GM12878 (cell line): ENCODE measurements around the gene MYO15A. TPM values are rescaled to one million over a fixed set of nuclear protein-coding genes. Genes with fewer than 3 reads are reported as not detected.

Experiments used
- ATAC-seq: fragments of 200-7000 bp; cut with Tn5 transposase; 3 replicates; pipeline ENCODE4 v1.9.1; 2020; ENCODE audit warnings: mild to moderate bottlenecking, moderate library complexity
- BruUV-seq: library from RNA; stranded (reverse); fragments of 400-500 nt; replicated peaks from 2 replicates; lab custom pipeline; 2021; lab: Mats Ljungman, UMichigan
- CTCF ChIA-PET: fragments of 300-600 bp; sonication (Branson Sonifier 250); formaldehyde crosslinking; extraction: SDS; loops from one replicate; lab custom pipeline; 2021; ENCODE audit warnings: inconsistent platforms; lab: Yijun Ruan, JAX
- POLR2A ChIA-PET: fragments of 350-600 bp; formaldehyde crosslinking; extraction: SDS; loops from one replicate; lab custom pipeline; 2021; ENCODE audit warnings: inconsistent platforms; lab: Charles Lee
- RAD21 ChIA-PET: fragments of 300-600 bp; sonication (Branson Sonifier 250); formaldehyde crosslinking; loops from one replicate; lab custom pipeline; 2023; ENCODE audit warnings: antibody characterized with exemption; ENCODE audit not compliant: unreplicated experiment; lab: Charles Lee
- SMC1A ChIA-PET: fragments of 300-600 bp; sonication (Branson Sonifier 250); formaldehyde crosslinking; loops from one replicate; lab custom pipeline; 2023; ENCODE audit not compliant: unreplicated experiment, uncharacterized antibody; lab: Charles Lee
- DNase-seq: peaks from one replicate; pipeline ENCODE4 v3.0.0-alpha.2; 2011; ENCODE audit warnings: low read depth, low spot score
- FAIRE-seq: peaks from 3 replicates; lab custom pipeline; 2011; peaks lifted over from hg19 to GRCh38; lab: Jason Lieb, UNC
- H2AFZ ChIP-seq: 2 replicates; pipeline ENCODE4 v1.6.0; 2011; ENCODE audit warnings: low read depth, low read length, control low read depth; ENCODE audit not compliant: control insufficient read depth
- H3K27ac ChIP-seq: 2 replicates; pipeline ENCODE4 v1.5.1; 2011; ENCODE audit warnings: control low read depth; ENCODE audit not compliant: control insufficient read depth, insufficient read depth
- H3K27me3 ChIP-seq, 2 experiments: replicated peaks in 1 of 2; 2 replicates each; pipeline versions ENCODE4 v1.6.0 to v1.6.1; 2011; ENCODE audit warnings: low read length in 1 of 2; ENCODE audit not compliant: control insufficient read depth in 2 of 2, insufficient read depth in 2 of 2
- H3K36me3 ChIP-seq, 2 experiments: 2 replicates each; pipeline ENCODE4 v1.5.1; 2011; ENCODE audit warnings: low read length in 1 of 2; ENCODE audit not compliant: control insufficient read depth in 2 of 2, insufficient read depth in 2 of 2
- H3K4me1 ChIP-seq: 2 replicates; pipeline ENCODE4 v1.6.1; 2011; ENCODE audit warnings: mild to moderate bottlenecking, low read length, moderate library complexity, mixed read lengths; ENCODE audit not compliant: control insufficient read depth, insufficient read depth
- H3K4me2 ChIP-seq: 2 replicates; pipeline ENCODE4 v1.6.0; 2011; ENCODE audit warnings: control low read depth; ENCODE audit not compliant: control insufficient read depth, insufficient read depth
- H3K4me3 ChIP-seq: fragments of 200-600 bp; sonication (generic); 2 replicates; pipeline ENCODE4 v1.5.1; 2016
- H3K79me2 ChIP-seq: 2 replicates; pipeline ENCODE4 v1.6.0; 2011; ENCODE audit warnings: low read length; ENCODE audit not compliant: control insufficient read depth, insufficient read depth
- H3K9ac ChIP-seq: 2 replicates; pipeline ENCODE4 v1.8.0; 2011; ENCODE audit warnings: low read length, control low read depth, mixed read lengths; ENCODE audit not compliant: control insufficient read depth, insufficient read depth
- H3K9me3 ChIP-seq: replicated peaks from 3 replicates; pipeline ENCODE4 v1.5.1; 2011; ENCODE audit warnings: mild to moderate bottlenecking, low read length; ENCODE audit not compliant: control insufficient read depth, insufficient read depth
- H4K20me1 ChIP-seq: 2 replicates; pipeline ENCODE4 v1.6.0; 2011; ENCODE audit not compliant: control insufficient read depth, insufficient read depth
- GABPA ChIP-seq: IDR thresholded peaks from 2 replicates; pipeline ENCODE4 v1.6.1; 2014; ENCODE audit warnings: antibody characterized with exemption, low read depth, mild to moderate bottlenecking, inconsistent platforms
- JUNB ChIP-seq: IDR thresholded peaks from 2 replicates; pipeline ENCODE4 v1.6.1; 2016; ENCODE audit warnings: antibody characterized with exemption, mild to moderate bottlenecking
- LARP7 ChIP-seq: fragments of 450-650 bp; IDR thresholded peaks from 2 replicates; pipeline ENCODE4 v1.6.1; 2017; ENCODE audit warnings: mild to moderate bottlenecking
- NFIC ChIP-seq: IDR thresholded peaks from 2 replicates; pipeline ENCODE4 v1.6.1; 2012; ENCODE audit warnings: low read depth, mild to moderate bottlenecking, inconsistent platforms, low read length, moderate library complexity
- NFYB ChIP-seq: IDR thresholded peaks from 2 replicates; pipeline ENCODE4 v1.6.1; 2011; ENCODE audit warnings: low read depth, mild to moderate bottlenecking, low read length, improper control_type of control experiment, moderate library complexity; ENCODE audit not compliant: insufficient read depth
- PAX5 ChIP-seq: IDR thresholded peaks from 2 replicates; pipeline ENCODE4 v1.6.1; 2011; ENCODE audit warnings: low read depth, low read length, borderline replicate concordance
- RCOR1 ChIP-seq: conservative IDR thresholded peaks from 2 replicates; pipeline ENCODE4 v1.6.1; 2012; ENCODE audit warnings: low read depth, low read length, improper control_type of control experiment
- TCF12 ChIP-seq: IDR thresholded peaks from 2 replicates; pipeline ENCODE4 v1.6.1; 2011; ENCODE audit warnings: low read depth, mild to moderate bottlenecking, low read length
- ZBED1 ChIP-seq: IDR thresholded peaks from 2 replicates; pipeline ENCODE4 v1.6.1; 2016; ENCODE audit warnings: borderline replicate concordance
- ZNF622 ChIP-seq: fragments of 450-650 bp; IDR thresholded peaks from 2 replicates; pipeline ENCODE4 v1.6.1; 2017; ENCODE audit warnings: mild to moderate bottlenecking, inconsistent platforms
- WGBS: methylation state at CpG from one replicate; pipeline ENCODE4 v1.1.6; 2016; ENCODE audit warnings: low lambda C conversion rate; ENCODE audit not compliant: insufficient replicate concordance, insufficient coverage; ENCODE audit errors: missing lambda C conversion rate; 5-methylcytosine and 5-hydroxymethylcytosine counted together
- in situ Hi-C: fragments of 300-500 bp; cut with MboI; formaldehyde crosslinking; loops from 9 replicates; pipeline ENCODE4 v1.14.3; 2018; ENCODE audit warnings: mixed read lengths
- intact Hi-C: fragments of 100-400 bp; cut with micrococcal nuclease; formaldehyde crosslinking; loops from one replicate; pipeline ENCODE4 v1.14.2; 2022; ENCODE audit not compliant: unreplicated experiment
- polyA plus RNA-seq, 11 experiments: library from polyadenylated mRNA; depleted of rRNA in 4 of 11; unstranded in 6 of 11; stranded (reverse) in 5 of 11; fragments of >200 nt; fragmentation: Nextera tagmentation in 4 of 11; fragmentation: Illumina TruSeq in 1 of 11; extraction: Ambion mirVana in 4 of 11; extraction: Trizol in 1 of 11; gene quantifications; 1 replicate in 1 of 11; 2 replicates in 10 of 11; pipeline versions ENCODE4 v1.2.1 to v1.2.3, GENCODE V29; 2011 to 2016; ENCODE audit warnings: inconsistent platforms in 2 of 11, missing spikeins in 2 of 11, low read depth in 1 of 11
- total RNA-seq, 4 experiments: library from RNA; depleted of rRNA in 3 of 4; stranded (reverse); fragments of >200 nt in 3 of 4; fragmentation: Illumina TruSeq in 1 of 4; extraction: Trizol in 1 of 4; gene quantifications; 2 replicates each; pipeline versions ENCODE4 v1.2.1 to v1.2.3, GENCODE V29; 2013 to 2021
- TF ChIP-seq, protein P1 (sequence below): fragments of 450-650 bp; IDR thresholded peaks from 2 replicates; pipeline ENCODE4 v1.6.1; 2017; ENCODE audit warnings: low read depth, mild to moderate bottlenecking, moderate library complexity

The MYO15A gene
- total and polyA plus RNA-seq, 10 of the 15 experiments (the other 5 are each of a cell fraction or from before 2014, with no cell fraction given) = 0.03 to 0.77 (median 0.21) TPM; not detected in 4

DNA sequence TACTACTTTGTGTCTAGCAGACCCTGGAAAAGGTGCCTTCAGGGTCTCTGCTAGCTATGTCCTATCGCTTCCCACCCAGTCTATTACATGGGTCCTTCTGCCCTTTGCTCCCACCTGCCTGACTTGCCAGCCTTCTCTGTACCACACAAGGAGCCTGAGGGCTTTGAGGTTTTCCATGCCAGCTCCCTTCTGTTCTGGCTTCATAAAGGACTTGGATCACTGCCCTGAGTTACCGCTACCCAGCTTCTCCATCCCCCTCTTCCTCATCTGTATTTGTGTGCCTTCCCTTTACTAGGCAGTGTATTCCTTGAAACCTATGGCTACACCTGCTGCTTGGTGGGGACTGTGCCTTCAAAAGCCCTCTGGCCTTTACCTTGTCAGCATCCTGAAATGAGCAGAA, 97.3 kb downstream of the MYO15A start:
- FAIRE-seq = no peak
- no peaks in the 10 kb centered on the region for H3K27me3 ChIP-seq
- RAD21 ChIA-PET = no interaction called here
- intact Hi-C loops (no loop called here), in situ Hi-C loops (no loop called here)
- SMC1A ChIA-PET = no interaction called here
- 96% methylated on average over 2 of the region's 2 CpGs for whole genome bisulfite sequencing
- H3K9ac ChIP-seq = no peak overlapping the region
- no peak overlapping the region for H3K4me2 ChIP-seq
- H3K36me3 ChIP-seq = peaks cover 30 to 45% of the 10 kb centered on the region in 2 experiments; a peak in 3 of 4 replicates
- CTCF ChIA-PET = interaction anchor here (1.9 kb wide), 1 partner anchor 10 kb away, joined by 5 read pairs; no protein-coding TSS in a partner anchor
- H3K79me2 ChIP-seq = peaks cover under 1% of the 10 kb centered on the region
- no peak for TF ChIP-seq ZNF622
- TF ChIP-seq NFIC = no peak
- TF ChIP-seq LARP7 = no peak
- TF ChIP-seq ZBED1 = no peak
- no peak for TF ChIP-seq NFYB
- no peak for TF ChIP-seq TCF12
- TF ChIP-seq PAX5 = no peak
- TF ChIP-seq, protein P1, sequence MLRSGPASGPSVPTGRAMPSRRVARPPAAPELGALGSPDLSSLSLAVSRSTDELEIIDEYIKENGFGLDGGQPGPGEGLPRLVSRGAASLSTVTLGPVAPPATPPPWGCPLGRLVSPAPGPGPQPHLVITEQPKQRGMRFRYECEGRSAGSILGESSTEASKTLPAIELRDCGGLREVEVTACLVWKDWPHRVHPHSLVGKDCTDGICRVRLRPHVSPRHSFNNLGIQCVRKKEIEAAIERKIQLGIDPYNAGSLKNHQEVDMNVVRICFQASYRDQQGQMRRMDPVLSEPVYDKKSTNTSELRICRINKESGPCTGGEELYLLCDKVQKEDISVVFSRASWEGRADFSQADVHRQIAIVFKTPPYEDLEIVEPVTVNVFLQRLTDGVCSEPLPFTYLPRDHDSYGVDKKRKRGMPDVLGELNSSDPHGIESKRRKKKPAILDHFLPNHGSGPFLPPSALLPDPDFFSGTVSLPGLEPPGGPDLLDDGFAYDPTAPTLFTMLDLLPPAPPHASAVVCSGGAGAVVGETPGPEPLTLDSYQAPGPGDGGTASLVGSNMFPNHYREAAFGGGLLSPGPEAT = no peak
- no peak for TF ChIP-seq GABPA
- no peak for TF ChIP-seq RCOR1
- no peak for TF ChIP-seq JUNB
- BruUV-seq = no TSS peak
- DNase-seq = no peak
- no peaks in the 10 kb centered on the region for H3K9me3 ChIP-seq
- ATAC-seq = no peak
- H2AFZ ChIP-seq = no peak overlapping the region
- no peak overlapping the region for H3K27ac ChIP-seq
- peaks cover 13% of the 10 kb centered on the region for H4K20me1 ChIP-seq
- H3K4me1 ChIP-seq = no peaks in the 10 kb centered on the region
- no peak overlapping the region for H3K4me3 ChIP-seq
- POLR2A ChIA-PET = no interaction called here
